Stimulated activated memory B cell treated with anti-CD40 and anti-IgM and Interleukin-4, amounts not matched to agents 10 μg/mL and 1 μg/mL and 100 μg/mL, for 72 hours (primary cell): ENCODE data around the gene BCHE.
A peak's percentile ranks its signal among the peaks of the same experiment; 100 is the strongest.

Experiments used
- ATAC-seq: fragments of 150-1000 bp; cut with Tn5 transposase; 2 replicates; pipeline ENCODE4 v1.10.0; 2021
- H3K27ac Mint-ChIP-seq: one replicate; pipeline ENCODE4 v1.8.0; 2022; ENCODE audit warnings: mild to moderate bottlenecking, mixed read lengths
- H3K27me3 Mint-ChIP-seq: one replicate; pipeline ENCODE4 v1.8.0; 2022; ENCODE audit warnings: mixed read lengths
- H3K36me3 Mint-ChIP-seq: one replicate; pipeline ENCODE4 v1.8.0; 2022; ENCODE audit warnings: mixed read lengths
- H3K4me1 Mint-ChIP-seq: one replicate; pipeline ENCODE4 v1.8.0; 2022; ENCODE audit warnings: mixed read lengths
- H3K4me3 Mint-ChIP-seq: one replicate; pipeline ENCODE4 v1.8.0; 2022; ENCODE audit warnings: mild to moderate bottlenecking, moderate library complexity, mixed read lengths
- H3K9me3 Mint-ChIP-seq: one replicate; pipeline ENCODE4 v1.8.0; 2022; ENCODE audit warnings: mixed read lengths

BCHE gene

GRCh38 chr3:165748094-165748493, 89.1 kb downstream of the BCHE start:
- H3K4me3 Mint-ChIP-seq: no peak overlapping the region
- no peaks in the 10 kb centered on the region for H3K27me3 Mint-ChIP-seq
- no peaks in the 10 kb centered on the region for H3K4me1 Mint-ChIP-seq
- no peaks in the 10 kb centered on the region for H3K36me3 Mint-ChIP-seq
- H3K9me3 Mint-ChIP-seq: no peaks in the 10 kb centered on the region
- H3K27ac Mint-ChIP-seq: no peak overlapping the region
- no peak for ATAC-seq

- Mint-ChIP-seq H3K27me3 (no peaks in the 10 kb centered on the region), H3K27ac (no peak overlapping the region), H3K36me3 (no peaks in the 10 kb centered on the region), H3K4me3 (no peak overlapping the region), H3K9me3 (no peaks in the 10 kb centered on the region), H3K4me1 (no peaks in the 10 kb centered on the region)
- no peak for ATAC-seq
Measured at GRCh38 chr3:165746874-165747273, 90.3 kb downstream of the BCHE start.

- Mint-ChIP-seq H3K27me3 (no peaks in the 10 kb centered on the region), H3K27ac (no peak overlapping the region), H3K4me3 (no peak overlapping the region), H3K36me3 (no peaks in the 10 kb centered on the region), H3K9me3 (peaks cover 2% of the 10 kb centered on the region), H3K4me1 (no peaks in the 10 kb centered on the region)
- no peak for ATAC-seq
Measured at GRCh38 chr3:165744025-165744424, 93.2 kb downstream of the BCHE start.

- Mint-ChIP-seq H3K4me1 (no peaks in the 10 kb centered on the region), H3K27ac (no peak overlapping the region), H3K9me3 (peaks cover 5% of the 10 kb centered on the region), H3K36me3 (no peaks in the 10 kb centered on the region), H3K27me3 (no peaks in the 10 kb centered on the region), H3K4me3 (no peak overlapping the region)
- no peak for ATAC-seq
Measured at GRCh38 chr3:165742351-165742750, 94.9 kb downstream of the BCHE start.

- peak; percentile 12 for ATAC-seq
- H3K4me3 Mint-ChIP-seq: no peak overlapping the region
Measured at GRCh38 chr3:165729756-165730155, 107.5 kb downstream of the BCHE start.

GRCh38 chr3:165728924-165729323, 108.3 kb downstream of the BCHE start:
- H3K27ac Mint-ChIP-seq: no peak overlapping the region
- H3K4me1 Mint-ChIP-seq: no peaks in the 10 kb centered on the region
- H3K27me3 Mint-ChIP-seq: no peaks in the 10 kb centered on the region
- H3K9me3 Mint-ChIP-seq: peaks cover 3% of the 10 kb centered on the region
- ATAC-seq: peak; percentile 8
- H3K36me3 Mint-ChIP-seq: no peaks in the 10 kb centered on the region
- H3K4me3 Mint-ChIP-seq: no peak overlapping the region

More at GRCh38 chr3:165729756-165730155, 107.5 kb downstream of the BCHE start:
- no peak overlapping the region for H3K27ac Mint-ChIP-seq
- H3K36me3 Mint-ChIP-seq: no peaks in the 10 kb centered on the region
- H3K4me1 Mint-ChIP-seq: no peaks in the 10 kb centered on the region
- H3K27me3 Mint-ChIP-seq: no peaks in the 10 kb centered on the region
- peaks cover 3% of the 10 kb centered on the region for H3K9me3 Mint-ChIP-seq

GRCh38 chr3:165725296-165725695, 111.9 kb downstream of the BCHE start:
- no peak for ATAC-seq
- peaks cover 3% of the 10 kb centered on the region for H3K9me3 Mint-ChIP-seq
- no peak overlapping the region for H3K4me3 Mint-ChIP-seq

More at GRCh38 chr3:165725296-165725695, 111.9 kb downstream of the BCHE start:
- Mint-ChIP-seq H3K27me3 (no peaks in the 10 kb centered on the region), H3K27ac (no peak overlapping the region), H3K4me1 (no peaks in the 10 kb centered on the region), H3K36me3 (no peaks in the 10 kb centered on the region)
